GM23338 (cell line): ENCODE measurements around the gene TMEM62.

Experiments used
- CREB1 ChIP-seq: fragments of 250-450 bp; sonication (Bioruptor Pico); IDR thresholded peaks from 2 replicates; pipeline ENCODE4 v1.5.0; 2020; ENCODE audit warnings: low read depth, mild to moderate bottlenecking, moderate library complexity
- CTCF ChIP-seq, 2 experiments: fragments of 200-600 bp in 1 of 2; sonication (generic) in 1 of 2; conservative IDR thresholded peaks; 2 replicates each; pipeline versions ENCODE4 v1.5.1 to v1.6.1; 2016 to 2017; ENCODE audit warnings: antibody characterized with exemption in 2 of 2, low read depth in 2 of 2, mild to moderate bottlenecking in 2 of 2, moderate library complexity in 1 of 2
- POLR2AphosphoS5 ChIP-seq: IDR thresholded peaks from 2 replicates; pipeline ENCODE4 v1.6.1; 2016; ENCODE audit warnings: antibody characterized with exemption, low read depth

GRCh38 chr15:43085921-43086320, 47.5 kb upstream of the TMEM62 start:
- TF ChIP-seq CTCF (conservative IDR thresholded peaks at IDR 0.05; ENCODE audit: low read depth in 2 of 2), result no peak
- no peak for TF ChIP-seq POLR2AphosphoS5
- no peak for TF ChIP-seq CREB1 (CRISPR knock-in tag)
